Left ventricle myocardium inferior (tissue), 1 donor: ENCODE data around the gene SUPT6H. TPM values are rescaled to one million over a fixed set of nuclear protein-coding genes. Genes with fewer than 3 reads are reported as not detected.
A peak's percentile ranks its signal among the peaks of the same experiment; 100 is the strongest.

Source experiments
- DNase-seq: peaks from one replicate; pipeline ENCODE4 v3.0.0-alpha.2; 2020
- H3K27ac ChIP-seq: fragments of 200-600 bp; replicated peaks from 2 replicates; pipeline ENCODE4 v1.8.0; 2021
- H3K27me3 ChIP-seq: fragments of 200-600 bp; 2 replicates; pipeline ENCODE4 v1.8.0; 2021; ENCODE audit warnings: low read depth
- H3K36me3 ChIP-seq: fragments of 200-600 bp; 2 replicates; pipeline ENCODE4 v1.8.0; 2021
- H3K4me1 ChIP-seq: fragments of 200-600 bp; 2 replicates; pipeline ENCODE4 v1.8.0; 2021
- H3K4me3 ChIP-seq: fragments of 200-600 bp; 2 replicates; pipeline ENCODE4 v1.8.0; 2021; ENCODE audit warnings: mild to moderate bottlenecking, moderate library complexity
- H3K9me3 ChIP-seq: fragments of 200-600 bp; replicated peaks from 2 replicates; pipeline ENCODE4 v1.8.0; 2021
- CTCF ChIP-seq: fragments of 200-600 bp; IDR thresholded peaks from 2 replicates; pipeline ENCODE4 v1.8.0; 2021; ENCODE audit warnings: antibody characterized with exemption, mild to moderate bottlenecking, borderline replicate concordance
- intact Hi-C: fragments of 100-400 bp; cut with micrococcal nuclease; formaldehyde crosslinking; loops from one replicate; pipeline ENCODE4 v1.11.0; 2022
- total RNA-seq: library from RNA; stranded (reverse); fragmentation: NEBNext Ultra II Directional; extraction: Animal tissue kit (Norgen Biotek cat#: 25700); gene quantifications from one replicate; pipeline ENCODE4 v1.2.1, GENCODE V29; 2021
- donor health status: DM: no; HTN: yes; CAD: no; lungs with severe emphysema.

Gene SUPT6H
- total RNA-seq, 1 donor from 2014 or later, result 44.8 TPM

DNA sequence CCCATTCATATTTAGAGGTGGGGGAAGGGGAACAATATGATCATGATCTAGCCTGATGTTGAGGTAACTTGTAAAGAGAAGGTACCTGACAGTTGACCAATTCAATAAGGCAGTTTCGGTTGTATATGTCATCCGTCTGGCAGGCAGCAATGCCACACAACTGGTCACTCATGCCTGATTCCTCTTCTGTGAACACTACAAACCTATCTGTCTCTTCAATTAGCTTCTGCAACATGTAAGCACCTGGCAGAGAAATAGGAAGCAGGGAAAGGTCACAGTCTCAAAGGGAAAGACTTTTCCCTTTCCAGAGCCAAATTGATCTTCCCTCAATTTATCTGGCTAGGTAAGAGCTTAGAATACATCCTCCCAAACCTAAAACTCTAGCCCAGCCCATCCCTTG, 37.9 kb upstream of the SUPT6H start:
- no peaks in the 10 kb centered on the region for H3K27me3 ChIP-seq
- intact Hi-C loops, result no loop called here
- H3K9me3 ChIP-seq, result no peaks in the 10 kb centered on the region
- TF ChIP-seq CTCF, result no peak
- no peak overlapping the region for H3K4me3 ChIP-seq
- peaks cover 16% of the 10 kb centered on the region for H3K4me1 ChIP-seq
- H3K27ac ChIP-seq, result peak overlapping the region; percentile 50
- peaks cover 85% of the 10 kb centered on the region for H3K36me3 ChIP-seq
- no peak for DNase-seq

DNA sequence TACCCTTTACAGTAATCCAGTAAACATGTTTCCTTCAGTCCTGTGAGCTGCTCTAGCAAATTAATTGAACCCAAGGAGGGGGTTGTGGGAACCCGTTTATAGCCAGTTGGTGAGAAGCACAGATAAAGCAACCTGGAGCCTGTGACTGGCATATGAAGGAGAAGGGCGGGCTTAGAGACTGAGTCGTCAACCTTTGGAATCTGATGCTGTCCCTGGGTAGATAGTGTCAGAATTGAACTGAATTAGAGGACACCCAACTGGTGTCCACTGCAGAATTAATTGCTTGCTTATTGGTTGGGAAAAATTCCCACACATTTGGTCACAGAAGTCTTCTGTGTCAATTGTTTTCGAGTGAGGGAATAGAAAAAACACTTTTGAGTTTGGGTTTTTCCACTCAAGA, 35.2 kb upstream of the SUPT6H start:
- peaks cover 85% of the 10 kb centered on the region for H3K36me3 ChIP-seq
- H3K27me3 ChIP-seq, result no peaks in the 10 kb centered on the region
- no peak for DNase-seq
- TF ChIP-seq CTCF, result no peak
- no peak overlapping the region for H3K27ac ChIP-seq
- H3K4me3 ChIP-seq, result no peak overlapping the region
- H3K9me3 ChIP-seq, result no peaks in the 10 kb centered on the region
- H3K4me1 ChIP-seq, result peaks cover 16% of the 10 kb centered on the region
- intact Hi-C loops, result no loop called here

- Histone ChIP-seq H3K36me3 (peaks cover 100% of the 10 kb centered on the region), H3K27ac (no peak overlapping the region)
- no peak for TF ChIP-seq CTCF
These were observed 27.7 kb upstream of the SUPT6H start for GRCh38 chr17:28634206-28634865.

GRCh38 chr17:28635506-28635905, 26.5 kb upstream of the SUPT6H start:
- Histone ChIP-seq H3K27ac (no peak overlapping the region), H3K4me3 (no peak overlapping the region), H3K27me3 (no peaks in the 10 kb centered on the region), H3K9me3 (no peaks in the 10 kb centered on the region), H3K36me3 (peaks cover 100% of the 10 kb centered on the region), H3K4me1 (no peaks in the 10 kb centered on the region)
- TF ChIP-seq CTCF, result no peak
- intact Hi-C loops, result no loop called here
- no peak for DNase-seq

More at GRCh38 chr17:28634206-28634865, 27.7 kb upstream of the SUPT6H start:
- H3K9me3 ChIP-seq, result no peaks in the 10 kb centered on the region
- no peaks in the 10 kb centered on the region for H3K4me1 ChIP-seq
- no peaks in the 10 kb centered on the region for H3K27me3 ChIP-seq
- H3K4me3 ChIP-seq, result no peak overlapping the region
- intact Hi-C loops, result no loop called here
- DNase-seq, result no peak

GRCh38 chr17:28641579-28641978, 20.4 kb upstream of the SUPT6H start:
- Histone ChIP-seq H3K27me3 (no peaks in the 10 kb centered on the region), H3K27ac (no peak overlapping the region), H3K4me3 (no peak overlapping the region), H3K9me3 (no peaks in the 10 kb centered on the region), H3K36me3 (peaks cover 66% of the 10 kb centered on the region), H3K4me1 (peaks cover 42% of the 10 kb centered on the region)
- no peak for DNase-seq
- no peak for TF ChIP-seq CTCF
- intact Hi-C loops, result no loop called here
